22Rv1 (cell line): ENCODE measurements around the gene VGLL1.

ENCODE experiments used
- H3K27ac ChIP-seq: fragments of 450-650 bp; 2 replicates; pipeline ENCODE4 v1.5.1; 2017
- ZFX ChIP-seq: fragments of 450-650 bp; IDR thresholded peaks from 2 replicates; pipeline ENCODE4 v1.6.1; 2017; ENCODE audit warnings: antibody characterized with exemption, borderline replicate concordance
- TF ChIP-seq, protein P1 (sequence below): fragments of 450-650 bp; IDR thresholded peaks from 2 replicates; pipeline ENCODE4 v1.5.1; 2017; ENCODE audit warnings: mild to moderate bottlenecking

The VGLL1 gene, protein sequence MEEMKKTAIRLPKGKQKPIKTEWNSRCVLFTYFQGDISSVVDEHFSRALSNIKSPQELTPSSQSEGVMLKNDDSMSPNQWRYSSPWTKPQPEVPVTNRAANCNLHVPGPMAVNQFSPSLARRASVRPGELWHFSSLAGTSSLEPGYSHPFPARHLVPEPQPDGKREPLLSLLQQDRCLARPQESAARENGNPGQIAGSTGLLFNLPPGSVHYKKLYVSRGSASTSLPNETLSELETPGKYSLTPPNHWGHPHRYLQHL

DNA sequence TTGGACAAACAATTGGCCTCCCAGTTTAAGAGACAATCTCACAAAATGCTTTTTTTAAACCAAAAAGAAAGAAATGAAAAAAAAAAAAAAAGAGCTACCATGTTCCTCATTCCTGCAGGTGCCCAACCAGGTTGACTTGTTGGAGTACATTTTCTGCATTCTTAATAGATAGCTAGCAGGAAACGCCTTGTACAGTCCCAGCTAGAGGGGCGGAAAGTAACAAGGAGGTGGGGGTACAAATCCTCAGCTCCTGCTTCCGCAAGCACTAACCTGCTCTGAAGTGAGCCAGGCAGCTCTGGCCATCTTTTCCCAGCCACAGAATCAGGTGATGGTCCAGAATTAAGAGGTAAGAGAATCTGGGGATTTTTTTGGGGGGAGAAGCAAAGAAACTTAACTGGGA lies at the start of gene VGLL1:
TSS of gene VGLL1 (plus strand) at position 265 of the 400 bp plus-strand sequence. CDS start 3,806 bp downstream, outside the sequence.
- TF ChIP-seq, protein P1, sequence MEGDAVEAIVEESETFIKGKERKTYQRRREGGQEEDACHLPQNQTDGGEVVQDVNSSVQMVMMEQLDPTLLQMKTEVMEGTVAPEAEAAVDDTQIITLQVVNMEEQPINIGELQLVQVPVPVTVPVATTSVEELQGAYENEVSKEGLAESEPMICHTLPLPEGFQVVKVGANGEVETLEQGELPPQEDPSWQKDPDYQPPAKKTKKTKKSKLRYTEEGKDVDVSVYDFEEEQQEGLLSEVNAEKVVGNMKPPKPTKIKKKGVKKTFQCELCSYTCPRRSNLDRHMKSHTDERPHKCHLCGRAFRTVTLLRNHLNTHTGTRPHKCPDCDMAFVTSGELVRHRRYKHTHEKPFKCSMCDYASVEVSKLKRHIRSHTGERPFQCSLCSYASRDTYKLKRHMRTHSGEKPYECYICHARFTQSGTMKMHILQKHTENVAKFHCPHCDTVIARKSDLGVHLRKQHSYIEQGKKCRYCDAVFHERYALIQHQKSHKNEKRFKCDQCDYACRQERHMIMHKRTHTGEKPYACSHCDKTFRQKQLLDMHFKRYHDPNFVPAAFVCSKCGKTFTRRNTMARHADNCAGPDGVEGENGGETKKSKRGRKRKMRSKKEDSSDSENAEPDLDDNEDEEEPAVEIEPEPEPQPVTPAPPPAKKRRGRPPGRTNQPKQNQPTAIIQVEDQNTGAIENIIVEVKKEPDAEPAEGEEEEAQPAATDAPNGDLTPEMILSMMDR, result no peak
- TF ChIP-seq ZFX, result no peak
- no peak within 1 kb of the TSS for H3K27ac ChIP-seq

DNA sequence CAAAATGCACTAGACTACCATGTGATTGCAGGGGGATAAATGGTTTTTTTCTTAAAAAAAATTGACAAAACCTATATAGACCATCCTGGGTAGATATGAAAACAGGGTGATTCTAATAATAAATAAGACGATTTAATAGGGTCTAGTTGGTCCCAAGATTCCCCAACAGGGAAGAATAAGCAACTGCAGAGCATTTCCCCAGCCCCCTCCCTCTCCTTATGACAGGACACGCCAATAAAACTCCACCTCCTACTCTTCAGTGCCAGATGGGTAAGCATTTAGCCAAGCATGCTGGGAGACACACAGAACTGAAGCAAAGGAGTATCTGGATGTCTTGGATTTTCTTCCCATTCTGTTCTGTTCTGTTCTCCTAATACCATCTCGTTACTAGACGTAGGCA lies 44.4 kb upstream of the VGLL1 start, which contains the start of gene BRS3:
TSS of gene BRS3 (plus strand) at position 301 of the 400 bp plus-strand sequence. CDS start 168 bp downstream, outside the sequence.
- no peak within 1 kb of the TSS for H3K27ac ChIP-seq
- no peak for TF ChIP-seq ZFX
- TF ChIP-seq, protein P1, result no peak

DNA sequence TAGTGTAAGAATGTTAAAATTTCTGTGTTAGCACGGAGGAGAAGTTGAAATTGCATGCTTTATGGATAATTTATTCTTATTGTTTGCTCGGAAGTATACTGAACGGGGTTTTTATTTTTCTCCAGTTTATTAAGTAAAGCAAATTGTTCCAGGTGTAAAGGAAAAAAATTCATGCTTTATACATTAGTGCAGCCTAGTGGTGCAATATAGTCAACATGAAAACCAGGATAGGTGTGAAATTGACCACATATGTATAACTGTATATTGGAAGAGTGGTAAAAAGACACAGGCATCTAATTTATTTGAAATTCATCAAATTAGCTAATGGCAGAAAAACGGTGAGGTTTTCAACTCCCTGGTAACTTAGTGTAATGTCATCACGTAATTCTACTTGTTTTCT lies 43.3 kb upstream of the VGLL1 start:
- no peak overlapping the region for H3K27ac ChIP-seq
- no peak for TF ChIP-seq ZFX
- TF ChIP-seq, protein P1, result no peak

DNA sequence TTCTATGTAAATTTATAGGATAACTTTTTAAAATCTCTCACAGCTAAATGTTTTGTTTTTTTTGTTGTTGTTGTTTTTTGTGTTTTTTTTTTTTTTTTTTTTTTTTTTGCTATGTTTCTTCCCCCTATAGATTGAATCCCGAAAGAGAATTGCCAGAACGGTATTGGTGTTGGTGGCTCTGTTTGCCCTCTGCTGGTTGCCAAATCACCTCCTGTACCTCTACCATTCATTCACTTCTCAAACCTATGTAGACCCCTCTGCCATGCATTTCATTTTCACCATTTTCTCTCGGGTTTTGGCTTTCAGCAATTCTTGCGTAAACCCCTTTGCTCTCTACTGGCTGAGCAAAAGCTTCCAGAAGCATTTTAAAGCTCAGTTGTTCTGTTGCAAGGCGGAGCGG lies 40.2 kb upstream of the VGLL1 start:
- H3K27ac ChIP-seq, result no peak overlapping the region
- TF ChIP-seq, protein P1, result no peak
- TF ChIP-seq ZFX, result no peak

DNA sequence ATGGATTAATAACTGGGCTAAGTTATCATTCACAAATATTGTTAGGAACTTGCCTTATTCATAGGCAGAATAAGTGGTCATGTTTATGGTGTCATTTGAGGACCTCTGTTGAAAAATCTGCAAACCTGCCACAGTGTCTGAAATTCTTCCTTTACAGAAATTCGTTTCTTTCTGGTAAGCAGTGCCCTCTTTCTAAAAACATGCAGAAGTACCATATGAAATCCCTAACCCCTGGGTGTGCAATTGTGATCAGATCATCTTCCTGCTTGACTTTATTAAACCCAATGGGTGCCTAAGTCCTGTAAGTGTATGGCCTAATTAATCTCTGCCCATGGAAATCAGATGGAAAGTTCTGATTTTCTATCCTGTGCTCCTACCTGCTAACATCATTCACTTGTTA lies 39.0 kb upstream of the VGLL1 start:
- no peak for TF ChIP-seq ZFX
- TF ChIP-seq, protein P1, result no peak
- H3K27ac ChIP-seq, result no peak overlapping the region

DNA sequence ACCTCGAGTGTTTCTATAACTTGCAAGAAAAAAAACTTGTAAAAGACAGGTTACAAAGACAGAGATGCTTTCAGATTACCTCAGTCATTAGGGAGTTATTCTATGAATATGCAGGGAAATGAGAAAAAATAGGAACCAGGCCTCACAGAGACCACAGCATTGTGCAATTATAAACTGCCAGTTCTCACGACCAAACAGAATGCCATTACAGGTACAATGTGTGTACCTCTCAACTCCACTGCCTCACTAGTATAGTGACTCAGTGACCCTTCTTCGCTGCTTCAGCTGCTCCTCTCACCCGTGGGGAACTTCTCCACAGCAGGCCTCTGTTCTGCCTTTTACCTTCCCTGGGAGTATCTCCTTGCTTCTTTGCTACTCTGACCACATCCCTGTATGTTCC lies 37.0 kb upstream of the VGLL1 start:
- TF ChIP-seq ZFX, result no peak
- TF ChIP-seq, protein P1, result no peak
- H3K27ac ChIP-seq, result no peak overlapping the region

DNA sequence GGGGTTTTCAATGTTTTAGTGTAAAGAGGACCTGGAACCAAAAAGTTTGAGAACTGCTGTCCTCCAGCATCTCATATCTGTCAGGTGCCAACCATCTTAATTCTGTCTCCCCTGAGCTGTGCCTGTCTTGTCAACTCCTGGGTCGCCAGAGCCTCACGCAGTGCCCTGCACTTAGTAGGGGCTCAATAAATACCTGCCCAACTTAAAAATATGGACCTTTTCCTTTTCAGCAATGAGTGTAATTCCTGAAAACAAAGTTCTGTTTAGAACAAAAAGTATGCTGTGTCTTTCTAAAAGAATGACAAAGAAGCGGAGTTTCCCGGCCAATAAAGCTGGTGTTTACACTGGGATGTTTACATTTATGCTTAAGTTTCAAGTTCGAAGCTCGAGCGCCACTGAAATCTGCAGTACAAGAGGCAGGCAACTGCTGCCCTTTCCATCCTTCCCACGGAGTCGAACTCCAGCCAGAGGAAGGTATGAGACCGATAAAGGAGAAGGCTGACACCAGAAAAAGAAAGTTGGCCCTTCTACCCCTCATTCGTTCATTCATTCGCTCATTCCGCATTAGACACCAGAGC lies 35.7 kb upstream of the VGLL1 start:
- peak overlapping the region; percentile 93 for H3K27ac ChIP-seq
- no peak for TF ChIP-seq ZFX
- TF ChIP-seq, protein P1, result no peak
